ENCODE measurements around the gene PTPRA. TPM values are rescaled to one million over a fixed set of nuclear protein-coding genes. Genes with fewer than 3 reads are reported as not detected.
A peak's percentile ranks its signal among the peaks of the same experiment; 100 is the strongest.

The PTPRA gene
- total and polyA plus RNA-seq, 2 donors from 2014 or later: 33.1 to 70.3 TPM

DNA sequence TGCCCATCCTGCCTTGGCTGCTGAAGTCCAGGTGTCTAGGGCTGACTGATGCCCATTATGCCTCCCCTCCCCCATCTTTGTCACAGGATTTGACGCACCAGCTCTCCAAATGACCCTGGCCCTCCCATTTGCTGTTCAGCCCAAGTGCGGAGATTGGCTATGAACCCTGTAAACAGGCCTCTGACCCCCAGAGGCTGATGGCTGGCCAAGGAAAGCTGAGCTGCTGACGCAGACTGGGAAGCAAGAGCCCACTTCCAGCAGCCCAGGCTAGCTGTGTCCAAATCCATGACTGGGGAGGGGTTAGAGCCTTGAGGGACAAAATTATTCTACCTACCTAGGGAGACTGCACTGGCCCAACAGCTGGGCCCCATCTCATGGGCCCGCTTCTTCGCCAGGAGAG, 169.3 kb downstream of the PTPRA start:
- Histone ChIP-seq H3K4me3 (ENCODE audit: low read length in 3 of 3) (peak overlapping the region in 1 of 3 donors; percentile 57), H3K9ac (ENCODE audit: low read length in 3 of 3) (peak overlapping the region in 1 of 3 donors; percentile 65), H3K36me3 (ENCODE audit: control insufficient read depth in 2 of 3, insufficient read depth in 3 of 3, low read length in 3 of 3) (peaks cover 2 to 27% (median 9%) of the 10 kb centered on the region in 3 donors), H3K27ac (ENCODE audit: low read depth in 2 of 2, low read length in 2 of 2) (peak overlapping the region; percentile 68 to 84), H3K9me3 (ENCODE audit: control insufficient read depth in 2 of 3, insufficient read depth in 1 of 3, low read length in 3 of 3) (no peaks in the 10 kb centered on the region), H3K27me3 (ENCODE audit: control insufficient read depth, insufficient read depth, low read length) (no peaks in the 10 kb centered on the region), H3K4me1 (ENCODE audit: control insufficient read depth in 2 of 3, insufficient read depth in 2 of 3, low read depth in 1 of 3, low read length in 3 of 3) (peaks cover 4 to 13% (median 12%) of the 10 kb centered on the region in 3 donors)
- DNase-seq: peak; percentile 35 to 85 (median 70)
- TF ChIP-seq, protein P1, sequence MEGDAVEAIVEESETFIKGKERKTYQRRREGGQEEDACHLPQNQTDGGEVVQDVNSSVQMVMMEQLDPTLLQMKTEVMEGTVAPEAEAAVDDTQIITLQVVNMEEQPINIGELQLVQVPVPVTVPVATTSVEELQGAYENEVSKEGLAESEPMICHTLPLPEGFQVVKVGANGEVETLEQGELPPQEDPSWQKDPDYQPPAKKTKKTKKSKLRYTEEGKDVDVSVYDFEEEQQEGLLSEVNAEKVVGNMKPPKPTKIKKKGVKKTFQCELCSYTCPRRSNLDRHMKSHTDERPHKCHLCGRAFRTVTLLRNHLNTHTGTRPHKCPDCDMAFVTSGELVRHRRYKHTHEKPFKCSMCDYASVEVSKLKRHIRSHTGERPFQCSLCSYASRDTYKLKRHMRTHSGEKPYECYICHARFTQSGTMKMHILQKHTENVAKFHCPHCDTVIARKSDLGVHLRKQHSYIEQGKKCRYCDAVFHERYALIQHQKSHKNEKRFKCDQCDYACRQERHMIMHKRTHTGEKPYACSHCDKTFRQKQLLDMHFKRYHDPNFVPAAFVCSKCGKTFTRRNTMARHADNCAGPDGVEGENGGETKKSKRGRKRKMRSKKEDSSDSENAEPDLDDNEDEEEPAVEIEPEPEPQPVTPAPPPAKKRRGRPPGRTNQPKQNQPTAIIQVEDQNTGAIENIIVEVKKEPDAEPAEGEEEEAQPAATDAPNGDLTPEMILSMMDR (IDR thresholded peaks at IDR 0.05; ENCODE audit: borderline replicate concordance, extremely low read depth, insufficient read depth): no peak
- intact Hi-C loops (cut with DNase I): no loop called here
- FAIRE-seq: no peak

DNA sequence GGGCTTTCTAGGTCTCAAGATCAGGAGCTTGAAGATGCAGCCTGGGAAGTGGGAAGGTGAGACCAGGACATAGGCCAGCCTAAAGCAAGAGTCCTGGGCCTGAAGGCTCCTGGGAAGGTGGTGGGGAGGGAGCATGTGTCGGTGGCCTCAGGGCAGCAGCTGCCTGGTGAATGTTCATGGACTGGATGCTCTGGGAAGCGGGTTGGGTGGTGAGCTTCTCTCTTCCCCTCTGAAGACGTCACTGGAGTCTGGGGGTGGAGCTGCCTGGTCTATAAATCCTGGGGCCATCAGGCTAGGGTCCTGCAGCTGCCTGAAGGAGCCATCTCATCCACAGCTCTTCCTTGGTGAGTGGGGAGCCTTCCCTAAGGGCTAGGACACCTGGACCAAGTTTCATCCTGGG, 170.0 kb downstream of the PTPRA start, which contains the start of gene GNRH2:
Gene GNRH2, plus strand, starts transcription at position 301 of the 400 bp plus-strand sequence. CDS start 793 bp downstream, outside the sequence.
- intact Hi-C loops (cut with DNase I): no loop called here
- H3K36me3 ChIP-seq (ENCODE audit: control insufficient read depth in 2 of 3, insufficient read depth in 3 of 3, low read length in 3 of 3): peaks cover 4 to 28% (median 9%) of the 10 kb centered on the region in 3 donors
- H3K27ac ChIP-seq (ENCODE audit: low read depth in 2 of 2, low read length in 2 of 2): peak within 1 kb of the TSS; percentile 68 to 84
- no peaks in the 10 kb centered on the region for H3K27me3 ChIP-seq (ENCODE audit: control insufficient read depth, insufficient read depth, low read length)
- no peaks in the 10 kb centered on the region for H3K9me3 ChIP-seq (ENCODE audit: control insufficient read depth in 2 of 3, insufficient read depth in 1 of 3, low read length in 3 of 3)
- H3K4me1 ChIP-seq (ENCODE audit: control insufficient read depth in 2 of 3, insufficient read depth in 2 of 3, low read depth in 1 of 3, low read length in 3 of 3): peaks cover 4 to 16% (median 12%) of the 10 kb centered on the region in 3 donors
- peak within 1 kb of the TSS in 1 of 3 donors; percentile 57 for H3K4me3 ChIP-seq (ENCODE audit: low read length in 3 of 3)
- TF ChIP-seq, protein P1 (IDR thresholded peaks at IDR 0.05; ENCODE audit: borderline replicate concordance, extremely low read depth, insufficient read depth): no peak
- H3K9ac ChIP-seq (ENCODE audit: low read length in 3 of 3): peak within 1 kb of the TSS in 1 of 3 donors; percentile 65
- FAIRE-seq (no peak), DNase-seq (peak in 3 of 5 donors; percentile 25 to 38 (median 32))

DNA sequence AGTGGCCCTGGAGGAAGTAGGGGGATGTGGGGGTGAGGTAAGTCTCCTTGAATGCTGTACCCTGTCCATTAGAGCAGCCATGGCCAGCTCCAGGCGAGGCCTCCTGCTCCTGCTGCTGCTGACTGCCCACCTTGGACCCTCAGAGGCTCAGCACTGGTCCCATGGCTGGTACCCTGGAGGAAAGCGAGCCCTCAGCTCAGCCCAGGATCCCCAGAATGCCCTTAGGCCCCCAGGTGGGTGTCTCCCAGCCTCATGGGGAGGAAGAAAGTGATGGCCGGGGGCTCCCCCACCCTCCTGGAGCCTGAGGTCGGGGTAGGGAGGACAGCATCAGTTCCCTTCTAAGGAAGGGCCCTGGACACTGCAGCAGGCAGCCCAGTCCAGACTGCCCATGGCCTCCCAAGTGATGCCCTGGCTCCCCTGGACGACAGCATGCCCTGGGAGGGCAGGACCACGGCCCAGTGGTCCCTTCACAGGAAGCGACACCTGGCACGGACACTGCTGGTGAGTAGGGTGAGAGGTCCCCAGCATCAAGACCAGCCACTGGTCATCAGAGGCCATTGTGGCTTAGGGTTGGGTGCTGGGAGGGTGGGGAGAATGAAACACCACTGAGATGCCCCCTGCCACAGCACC, 171.2 kb downstream of the PTPRA start:
- H3K27ac ChIP-seq (ENCODE audit: low read depth in 2 of 2, low read length in 2 of 2): peak overlapping the region in 1 of 2 donors; percentile 84
- FAIRE-seq (no peak), DNase-seq (peak in 2 of 5 donors; percentile 61 to 76)
- H3K9ac ChIP-seq (ENCODE audit: low read length in 3 of 3): no peak overlapping the region
- intact Hi-C loops (cut with DNase I): no loop called here
- H3K9me3 ChIP-seq (ENCODE audit: control insufficient read depth in 2 of 3, insufficient read depth in 1 of 3, low read length in 3 of 3): no peaks in the 10 kb centered on the region
- peaks cover 7 to 26% (median 9%) of the 10 kb centered on the region in 3 donors for H3K36me3 ChIP-seq (ENCODE audit: control insufficient read depth in 2 of 3, insufficient read depth in 3 of 3, low read length in 3 of 3)
- H3K27me3 ChIP-seq (ENCODE audit: control insufficient read depth, insufficient read depth, low read length): no peaks in the 10 kb centered on the region
- peaks cover 4 to 16% (median 12%) of the 10 kb centered on the region in 3 donors for H3K4me1 ChIP-seq (ENCODE audit: control insufficient read depth in 2 of 3, insufficient read depth in 2 of 3, low read depth in 1 of 3, low read length in 3 of 3)
- H3K4me3 ChIP-seq (ENCODE audit: low read length in 3 of 3): no peak overlapping the region
- TF ChIP-seq, protein P1 (IDR thresholded peaks at IDR 0.05; ENCODE audit: borderline replicate concordance, extremely low read depth, insufficient read depth): no peak
